ENCODE data around the gene ALOX12B. TPM values are rescaled to one million over a fixed set of nuclear protein-coding genes. Genes with fewer than 3 reads are reported as not detected.

The ALOX12B gene
- total and polyA plus RNA-seq, 11 donors: not detected

GRCh38 chr17:8047769-8048110 is 39.8 kb downstream of the ALOX12B start:
- no peak for ATAC-seq
- 94 to 95% (median 95%) methylated on average over 4 of the region's 4 CpGs for WGBS, 4 donors

DNA sequence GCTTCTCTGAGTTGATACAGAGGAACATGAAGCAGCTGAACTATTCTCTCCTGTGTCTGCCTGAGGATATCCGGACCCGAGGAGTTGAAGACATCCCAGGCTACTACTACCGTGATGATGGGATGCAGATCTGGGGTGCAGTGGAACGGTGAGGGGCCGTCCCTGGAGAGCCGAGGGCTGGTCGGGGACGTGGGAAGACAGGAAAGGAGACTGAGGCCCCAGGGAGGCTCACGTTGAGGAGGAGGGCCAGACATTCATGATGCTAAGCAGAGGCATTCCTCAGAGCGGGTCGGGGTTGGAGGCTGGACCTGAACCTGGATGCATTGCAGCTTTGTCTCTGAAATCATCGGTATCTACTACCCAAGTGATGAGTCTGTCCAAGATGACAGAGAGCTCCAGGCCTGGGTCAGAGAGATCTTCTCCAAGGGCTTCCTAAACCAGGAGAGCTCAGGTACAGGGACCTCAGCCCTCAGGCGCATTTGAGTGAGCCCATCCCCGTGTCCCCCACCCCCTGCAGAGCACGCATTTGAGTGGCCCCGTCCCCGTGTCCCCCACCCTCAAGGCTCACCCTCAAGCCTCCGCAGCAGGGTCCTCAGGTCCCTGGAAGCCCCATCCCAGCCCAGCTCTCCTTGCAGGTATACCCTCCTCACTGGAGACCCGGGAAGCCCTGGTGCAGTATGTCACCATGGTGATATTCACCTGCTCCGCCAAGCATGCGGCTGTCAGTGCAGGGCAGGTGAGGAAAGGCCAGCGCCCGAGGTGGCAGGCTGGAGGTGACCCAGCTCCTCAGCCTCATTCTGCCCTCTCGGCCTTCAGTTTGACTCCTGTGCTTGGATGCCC is 40.4 kb downstream of the ALOX12B start:
- no peak overlapping the region for H3K27ac ChIP-seq
- ATAC-seq: no peak
- DNase-seq: no peak
- intact Hi-C loops (cut with DNase I): loop anchor here in 5 of 10 donors (5.0 to 10.0 kb wide), 3 partner anchors 52 to 302 kb away; no protein-coding TSS in a partner anchor
- peaks cover 0 to 3% (median 0%) of the 10 kb centered on the region in 12 donors for H3K4me1 ChIP-seq
- H3K36me3 ChIP-seq: no peaks in the 10 kb centered on the region
- peaks cover 0 to 12% (median 0%) of the 10 kb centered on the region in 9 donors for H3K27me3 ChIP-seq
- H3K4me3 ChIP-seq: no peak overlapping the region
- TF ChIP-seq, protein P1, sequence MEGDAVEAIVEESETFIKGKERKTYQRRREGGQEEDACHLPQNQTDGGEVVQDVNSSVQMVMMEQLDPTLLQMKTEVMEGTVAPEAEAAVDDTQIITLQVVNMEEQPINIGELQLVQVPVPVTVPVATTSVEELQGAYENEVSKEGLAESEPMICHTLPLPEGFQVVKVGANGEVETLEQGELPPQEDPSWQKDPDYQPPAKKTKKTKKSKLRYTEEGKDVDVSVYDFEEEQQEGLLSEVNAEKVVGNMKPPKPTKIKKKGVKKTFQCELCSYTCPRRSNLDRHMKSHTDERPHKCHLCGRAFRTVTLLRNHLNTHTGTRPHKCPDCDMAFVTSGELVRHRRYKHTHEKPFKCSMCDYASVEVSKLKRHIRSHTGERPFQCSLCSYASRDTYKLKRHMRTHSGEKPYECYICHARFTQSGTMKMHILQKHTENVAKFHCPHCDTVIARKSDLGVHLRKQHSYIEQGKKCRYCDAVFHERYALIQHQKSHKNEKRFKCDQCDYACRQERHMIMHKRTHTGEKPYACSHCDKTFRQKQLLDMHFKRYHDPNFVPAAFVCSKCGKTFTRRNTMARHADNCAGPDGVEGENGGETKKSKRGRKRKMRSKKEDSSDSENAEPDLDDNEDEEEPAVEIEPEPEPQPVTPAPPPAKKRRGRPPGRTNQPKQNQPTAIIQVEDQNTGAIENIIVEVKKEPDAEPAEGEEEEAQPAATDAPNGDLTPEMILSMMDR (IDR thresholded peaks at IDR 0.05): no peak
- no peak for TF ChIP-seq POLR2A (IDR thresholded peaks at IDR 0.05)
- WGBS, 4 donors: 81 to 85% (median 82%) methylated on average over 19 to 24 of the region's 24 CpGs
- H3K9me3 ChIP-seq: no peaks in the 10 kb centered on the region

More at GRCh38 chr17:8047769-8048110, 39.8 kb downstream of the ALOX12B start:
- H3K27me3 ChIP-seq: peaks cover 0 to 12% (median 0%) of the 10 kb centered on the region in 9 donors
- no peaks in the 10 kb centered on the region for H3K9me3 ChIP-seq
- no peak overlapping the region for H3K27ac ChIP-seq
- TF ChIP-seq, protein P1 (IDR thresholded peaks at IDR 0.05): no peak
- TF ChIP-seq POLR2A (IDR thresholded peaks at IDR 0.05): no peak
- intact Hi-C loops (cut with DNase I): loop anchor here in 5 of 10 donors (5.0 to 10.0 kb wide), 3 partner anchors 53 to 303 kb away; no protein-coding TSS in a partner anchor
- H3K4me3 ChIP-seq: no peak overlapping the region
- no peaks in the 10 kb centered on the region for H3K4me1 ChIP-seq
- DNase-seq: no peak
- no peaks in the 10 kb centered on the region for H3K36me3 ChIP-seq

GRCh38 chr17:8046306-8046928 is 41.1 kb downstream of the ALOX12B start:
- Histone ChIP-seq H3K9me3 (no peaks in the 10 kb centered on the region), H3K27ac (no peak overlapping the region), H3K27me3 (peaks cover 0 to 12% (median 0%) of the 10 kb centered on the region in 9 donors), H3K4me3 (no peak overlapping the region), H3K4me1 (peaks cover 0 to 10% (median 0%) of the 10 kb centered on the region in 12 donors), H3K36me3 (no peaks in the 10 kb centered on the region)
- no peak for ATAC-seq
- DNase-seq: no peak
- 90 to 92% (median 90%) methylated on average over 7 to 11 of the region's 11 CpGs for WGBS, 4 donors
- intact Hi-C loops (cut with DNase I): loop anchor here in 5 of 10 donors (5.0 to 10.0 kb wide), 3 partner anchors 52 to 302 kb away; no protein-coding TSS in a partner anchor
- TF ChIP-seq POLR2A (IDR thresholded peaks at IDR 0.05): no peak
- TF ChIP-seq, protein P1 (IDR thresholded peaks at IDR 0.05): no peak

Data from heart left ventricle (tissue), 16 donors.